B cell (primary cell): ENCODE data around the gene HOXA4. TPM values are rescaled to one million over a fixed set of nuclear protein-coding genes. Genes with fewer than 3 reads are reported as not detected.

ENCODE experiments used
- ATAC-seq: fragments of 200-7000 bp; cut with Tn5 transposase; one replicate; pipeline ENCODE4 v1.10.0; 2021; ENCODE audit warnings: low read depth, mild to moderate bottlenecking, moderate number of reproducible peaks, moderate library complexity
- CTCF ChIA-PET: fragments of 350-600 bp; sonication (Branson Sonifier 250); formaldehyde crosslinking; loops from one replicate; lab custom pipeline; 2021; ENCODE audit warnings: antibody characterized with exemption, inconsistent platforms; lab: Charles Lee
- POLR2A ChIA-PET: fragments of 350-600 bp; sonication (Branson Sonifier 250); formaldehyde crosslinking; loops from one replicate; lab custom pipeline; 2021; ENCODE audit warnings: antibody characterized with exemption; lab: Charles Lee
- DNase-seq: peaks from one replicate; pipeline ENCODE4 v3.0.0; 2013
- H2AFZ ChIP-seq: 2 replicates; pipeline ENCODE4 v1.6.1; 2012; ENCODE audit warnings: mild to moderate bottlenecking, low read depth, low read length; ENCODE audit not compliant: insufficient read depth, poor library complexity, severe bottlenecking
- H3K27ac ChIP-seq, 2 donors: 1 replicate in 1 of 2; 2 replicates in 1 of 2; pipeline ENCODE4 v1.5.1; 2012 to 2013; ENCODE audit warnings: low read length in 2 of 2, mild to moderate bottlenecking in 2 of 2, moderate library complexity in 1 of 2
- H3K27me3 ChIP-seq, 4 experiments: fragments of 200-600 bp in 1 of 4; sonication (generic) in 1 of 4; replicated peaks in 1 of 4; 1 replicate in 2 of 4; 2 replicates in 2 of 4; pipeline versions ENCODE4 v1.6.1 to v1.7.0; 2013 to 2016; ENCODE audit warnings: low read length in 3 of 4, mild to moderate bottlenecking in 2 of 4, mixed read lengths in 1 of 4, moderate library complexity in 1 of 4; ENCODE audit not compliant: insufficient read depth in 4 of 4, control insufficient read depth in 3 of 4; ENCODE audit errors: control extremely low read depth in 1 of 4
- H3K36me3 ChIP-seq, 2 experiments: replicated peaks in 1 of 2; 1 replicate in 1 of 2; 2 replicates in 1 of 2; pipeline versions ENCODE4 v1.6.1 to v1.7.1; 2013; ENCODE audit warnings: low read length in 1 of 2; ENCODE audit not compliant: insufficient read depth in 2 of 2, control insufficient read depth in 1 of 2; ENCODE audit errors: control extremely low read depth in 1 of 2, extremely low read depth in 1 of 2
- H3K4me1 ChIP-seq, 2 donors: fragments of 200-600 bp in 1 of 2; sonication (generic) in 1 of 2; 1 replicate in 1 of 2; 2 replicates in 1 of 2; pipeline versions ENCODE4 v1.5.1 to v1.6.1; 2013 to 2017; ENCODE audit warnings: low read length in 2 of 2; ENCODE audit not compliant: control insufficient read depth in 2 of 2, insufficient read depth in 2 of 2
- H3K4me2 ChIP-seq: replicated peaks from 2 replicates; pipeline ENCODE3; 2012; ENCODE audit warnings: mild to moderate bottlenecking, low read depth, low read length; ENCODE audit not compliant: poor library complexity, severe bottlenecking
- H3K4me3 ChIP-seq, 5 experiments: fragments of 200-600 bp in 1 of 5; sonication (generic) in 1 of 5; 1 replicate in 3 of 5; 2 replicates in 2 of 5; pipeline versions ENCODE4 v1.5.1 to v1.7.0; 2011 to 2016; ENCODE audit warnings: low read length in 4 of 5, mild to moderate bottlenecking in 4 of 5, low read depth in 2 of 5, control low read depth in 1 of 5, moderate library complexity in 1 of 5; ENCODE audit not compliant: insufficient read depth in 1 of 5; ENCODE audit errors: control extremely low read depth in 1 of 5, extremely low read depth in 1 of 5
- H3K79me2 ChIP-seq: fragments of 200-600 bp; sonication (generic); one replicate; pipeline ENCODE4 v1.6.0; 2016; ENCODE audit warnings: low read length; ENCODE audit not compliant: control insufficient read depth, insufficient read depth
- H3K9ac ChIP-seq: fragments of 200-600 bp; sonication (generic); 2 replicates; pipeline ENCODE4 v1.6.1; 2017; ENCODE audit warnings: mild to moderate bottlenecking, low read length, moderate library complexity
- H3K9me3 ChIP-seq, 3 donors: one replicate each; pipeline versions ENCODE4 v1.6.1 to v1.7.1; 2013; ENCODE audit warnings: low read length in 2 of 3; ENCODE audit not compliant: control insufficient read depth in 2 of 3, insufficient read depth in 1 of 3; ENCODE audit errors: control extremely low read depth in 1 of 3
- H4K20me1 ChIP-seq: 2 replicates; pipeline ENCODE4 v1.6.0; 2012; ENCODE audit warnings: mild to moderate bottlenecking, low read length; ENCODE audit not compliant: insufficient read depth, control insufficient read depth, poor library complexity, severe bottlenecking
- H3K27ac Mint-ChIP-seq: one replicate; pipeline ENCODE4 v1.8.0; 2021; ENCODE audit warnings: mixed read lengths
- H3K27me3 Mint-ChIP-seq: one replicate; pipeline ENCODE4 v1.8.0; 2021; ENCODE audit warnings: mixed read lengths
- H3K4me1 Mint-ChIP-seq: one replicate; pipeline ENCODE4 v1.8.0; 2021; ENCODE audit warnings: mixed read lengths
- H3K4me3 Mint-ChIP-seq: one replicate; pipeline ENCODE4 v1.8.0; 2021; ENCODE audit warnings: mixed read lengths
- H3K9me3 Mint-ChIP-seq: one replicate; pipeline ENCODE4 v1.8.0; 2022; ENCODE audit warnings: mixed read lengths; ENCODE audit not compliant: insufficient read depth
- EZH2 ChIP-seq: IDR thresholded peaks from 2 replicates; pipeline ENCODE4 v1.6.1; 2012; ENCODE audit warnings: borderline replicate concordance, low read depth, mild to moderate bottlenecking, moderate library complexity, low read length; ENCODE audit not compliant: insufficient read depth, poor library complexity, severe bottlenecking
- WGBS: methylation state at CpG from one replicate; pipeline ENCODE4 v1.1.5; 2013; ENCODE audit warnings: missing lambda C conversion rate; ENCODE audit not compliant: insufficient coverage; 5-methylcytosine and 5-hydroxymethylcytosine counted together
- intact Hi-C: fragments of 100-400 bp; cut with micrococcal nuclease; formaldehyde crosslinking; loops from one replicate; pipeline ENCODE4 v1.10.0; 2022
- polyA plus RNA-seq: library from polyadenylated mRNA; depleted of rRNA; stranded (reverse); fragments of >200 nt; gene quantifications from 2 replicates; pipeline ENCODE4 v1.2.3, GENCODE V29; 2012
- total RNA-seq, 2 donors: library from RNA; stranded (reverse); fragments of 120-200 nt in 1 of 2; gene quantifications; 1 replicate in 1 of 2; 2 replicates in 1 of 2; pipeline versions ENCODE4 v1.2.3 to v1.2.4, GENCODE V29; 2013 to 2022
- TF ChIP-seq, protein P1 (sequence below): fragments of 200-600 bp; IDR thresholded peaks from one replicate; pipeline ENCODE4 v1.8.0; 2022; ENCODE audit warnings: antibody characterized with exemption, mild to moderate bottlenecking

The HOXA4 gene
- total and polyA plus RNA-seq, 2 donors (not counting 1 experiment from before 2014, with no cell fraction given) = 0.30 TPM; not detected in 1

DNA sequence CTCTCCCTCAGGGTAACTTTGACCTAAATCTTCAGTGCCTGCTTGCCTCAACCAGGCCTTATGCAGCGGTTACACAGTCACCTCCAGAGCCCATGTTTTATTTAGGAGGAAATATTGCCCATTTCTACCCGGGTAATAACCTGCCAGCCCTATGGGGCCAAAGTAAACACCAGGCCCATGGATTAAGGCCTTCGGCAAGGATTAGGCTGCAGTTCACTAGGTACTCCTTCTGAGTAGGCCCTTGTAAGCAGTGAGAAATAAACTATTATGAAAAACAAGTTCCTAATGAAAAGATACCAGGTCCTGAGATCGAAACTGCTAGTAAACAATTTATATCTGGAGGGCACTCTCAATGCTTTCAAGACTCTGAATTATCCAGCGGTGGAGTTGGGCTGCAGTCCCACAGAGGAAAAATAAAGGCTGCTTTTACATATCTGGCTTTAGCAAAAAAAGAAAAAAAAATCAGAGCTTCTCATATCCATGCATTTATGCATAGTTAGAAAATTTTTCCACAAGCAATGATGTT, 47.3 kb upstream of the HOXA4 start:
- Histone ChIP-seq H3K27ac (no peak overlapping the region), H3K27me3 (peaks cover 0 to 93% (median 70%) of the 10 kb centered on the region in 4 experiments), H2AFZ (no peak overlapping the region), H3K4me2 (no peak overlapping the region), H3K4me3 (no peak overlapping the region), H4K20me1 (no peaks in the 10 kb centered on the region), H3K79me2 (no peaks in the 10 kb centered on the region), H3K9ac (no peak overlapping the region), H3K36me3 (no peaks in the 10 kb centered on the region), H3K4me1 (peaks cover 23 to 40% of the 10 kb centered on the region in 2 donors), H3K9me3 (peaks cover 0 to 49% (median under 1%) of the 10 kb centered on the region in 3 donors)
- peaks cover 59% of the 10 kb centered on the region for H3K27me3 Mint-ChIP-seq
- no peak overlapping the region for H3K27ac Mint-ChIP-seq
- ATAC-seq (no peak), DNase-seq (no peak)
- H3K4me3 Mint-ChIP-seq = no peak overlapping the region
- WGBS = 93% methylated on average over 3 of the region's 5 CpGs
- H3K9me3 Mint-ChIP-seq = no peaks in the 10 kb centered on the region
- intact Hi-C loops = no loop called here
- CTCF ChIA-PET = interaction anchor here (0.9 to 2.7 kb wide), 4 partner anchors 8 to 32 kb away, joined by 4 to 9 read pairs (median 6); no protein-coding TSS in a partner anchor
- TF ChIP-seq EZH2 = no peak
- TF ChIP-seq, protein P1, sequence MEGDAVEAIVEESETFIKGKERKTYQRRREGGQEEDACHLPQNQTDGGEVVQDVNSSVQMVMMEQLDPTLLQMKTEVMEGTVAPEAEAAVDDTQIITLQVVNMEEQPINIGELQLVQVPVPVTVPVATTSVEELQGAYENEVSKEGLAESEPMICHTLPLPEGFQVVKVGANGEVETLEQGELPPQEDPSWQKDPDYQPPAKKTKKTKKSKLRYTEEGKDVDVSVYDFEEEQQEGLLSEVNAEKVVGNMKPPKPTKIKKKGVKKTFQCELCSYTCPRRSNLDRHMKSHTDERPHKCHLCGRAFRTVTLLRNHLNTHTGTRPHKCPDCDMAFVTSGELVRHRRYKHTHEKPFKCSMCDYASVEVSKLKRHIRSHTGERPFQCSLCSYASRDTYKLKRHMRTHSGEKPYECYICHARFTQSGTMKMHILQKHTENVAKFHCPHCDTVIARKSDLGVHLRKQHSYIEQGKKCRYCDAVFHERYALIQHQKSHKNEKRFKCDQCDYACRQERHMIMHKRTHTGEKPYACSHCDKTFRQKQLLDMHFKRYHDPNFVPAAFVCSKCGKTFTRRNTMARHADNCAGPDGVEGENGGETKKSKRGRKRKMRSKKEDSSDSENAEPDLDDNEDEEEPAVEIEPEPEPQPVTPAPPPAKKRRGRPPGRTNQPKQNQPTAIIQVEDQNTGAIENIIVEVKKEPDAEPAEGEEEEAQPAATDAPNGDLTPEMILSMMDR = no peak
- H3K4me1 Mint-ChIP-seq = peaks cover 11% of the 10 kb centered on the region
- POLR2A ChIA-PET = no interaction called here

DNA sequence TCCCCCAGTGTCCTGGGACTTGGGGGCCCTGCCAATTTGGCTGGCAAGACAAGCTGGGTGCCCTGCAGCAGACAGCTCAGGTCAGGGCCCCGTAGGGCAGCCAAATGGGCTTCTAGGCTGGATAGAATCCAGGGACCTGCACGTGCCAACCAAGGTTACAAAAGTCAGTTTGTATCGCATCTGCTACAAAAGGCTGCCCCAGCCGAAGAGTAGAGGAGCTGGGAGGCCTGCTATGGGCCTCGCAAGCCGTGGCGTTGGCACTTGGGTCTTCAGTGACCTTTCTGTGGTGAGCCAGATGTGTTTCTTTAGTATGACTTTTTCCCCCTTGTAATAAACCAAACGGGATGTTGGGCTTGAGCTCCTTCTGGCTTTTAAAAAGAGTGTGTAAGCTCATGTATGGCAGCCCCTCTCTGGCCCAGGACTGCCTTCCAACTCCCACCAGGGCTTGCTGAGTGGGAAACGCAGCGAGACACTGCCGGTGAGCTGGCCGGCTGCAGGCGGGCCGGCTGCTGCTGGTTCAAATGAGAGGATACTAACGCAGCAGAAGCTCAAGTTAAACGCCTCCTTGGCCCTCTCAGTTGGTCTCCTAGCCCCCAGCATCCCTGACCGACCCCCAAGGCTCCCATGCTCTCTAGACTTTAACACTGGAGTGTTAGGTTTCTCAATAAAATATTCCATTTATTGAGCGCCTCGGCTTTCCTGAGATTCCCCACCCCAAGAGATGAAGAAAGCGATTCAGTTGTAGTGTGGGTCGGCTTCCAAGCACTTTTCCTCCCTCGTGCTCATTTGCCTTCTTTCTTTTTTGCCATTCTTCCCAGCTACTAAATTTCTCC, 46.6 kb upstream of the HOXA4 start:
- no peak overlapping the region for H3K27ac Mint-ChIP-seq
- H3K27me3 ChIP-seq = peaks cover 0 to 93% (median 70%) of the 10 kb centered on the region in 4 experiments
- no peak for DNase-seq
- H3K36me3 ChIP-seq = no peaks in the 10 kb centered on the region
- TF ChIP-seq, protein P1 = no peak
- no peak for TF ChIP-seq EZH2
- no peaks in the 10 kb centered on the region for H3K9me3 Mint-ChIP-seq
- H3K4me1 Mint-ChIP-seq = peaks cover 14% of the 10 kb centered on the region
- H3K27me3 Mint-ChIP-seq = peaks cover 57% of the 10 kb centered on the region
- intact Hi-C loops = no loop called here
- no peak overlapping the region for H3K27ac ChIP-seq
- H2AFZ ChIP-seq = no peak overlapping the region
- CTCF ChIA-PET = interaction anchor here (0.9 to 1.7 kb wide), 5 partner anchors 9 to 27 kb away, joined by 4 to 8 read pairs (median 5); no protein-coding TSS in a partner anchor
- no peak overlapping the region for H3K4me2 ChIP-seq
- no peak for ATAC-seq
- peaks cover 29 to 40% of the 10 kb centered on the region in 2 donors for H3K4me1 ChIP-seq
- H3K79me2 ChIP-seq = no peaks in the 10 kb centered on the region
- POLR2A ChIA-PET = no interaction called here
- H3K4me3 ChIP-seq = no peak overlapping the region
- H3K4me3 Mint-ChIP-seq = no peak overlapping the region
- no peaks in the 10 kb centered on the region for H4K20me1 ChIP-seq
- H3K9ac ChIP-seq = no peak overlapping the region
- peaks cover 0 to 51% (median 7%) of the 10 kb centered on the region in 3 donors for H3K9me3 ChIP-seq
- 90% methylated on average over 18 of the region's 22 CpGs for WGBS
